GM18498 (cell line): ENCODE data around the gene ANKRD28.
A peak's percentile ranks its signal among the peaks of the same experiment; 100 is the strongest.

Experiments
- ATAC-seq: cut with Tn5 transposase; IDR thresholded peaks from one replicate; pipeline ENCODE4 v1.9.1; 2021; ENCODE audit warnings: mild to moderate bottlenecking, moderate library complexity; ENCODE audit not compliant: unreplicated experiment

The ANKRD28 gene

GRCh38 chr3:15804553-15805095, 6.8 kb upstream of the ANKRD28 start:
- ATAC-seq, result peak; percentile 57

- no peak for ATAC-seq
These were observed 6.1 kb upstream of the ANKRD28 start for GRCh38 chr3:15803921-15804320.

GRCh38 chr3:15801298-15801697, 3.5 kb upstream of the ANKRD28 start:
- ATAC-seq, result no peak

DNA sequence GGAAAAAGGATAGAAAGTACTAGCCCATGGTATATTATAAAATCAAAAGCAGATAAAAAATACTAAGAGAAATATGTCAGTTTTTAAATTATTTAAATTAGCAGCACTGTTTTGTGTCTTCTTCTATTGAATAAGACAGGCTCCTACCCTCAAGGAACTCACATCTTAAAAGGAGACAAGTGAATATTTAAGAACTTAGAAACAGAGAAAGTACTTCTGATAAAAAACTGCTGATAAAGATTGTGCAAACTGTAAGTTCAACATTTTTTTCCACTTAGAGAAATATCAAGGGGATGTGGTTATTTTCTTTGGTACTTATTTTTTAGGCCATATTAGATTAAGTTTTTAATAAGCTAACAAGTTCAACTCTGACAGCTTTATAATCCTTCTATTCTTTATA, 3.0 kb upstream of the ANKRD28 start:
- ATAC-seq, result no peak

GRCh38 chr3:15800327-15800726, 2.5 kb upstream of the ANKRD28 start:
- ATAC-seq, result no peak

DNA sequence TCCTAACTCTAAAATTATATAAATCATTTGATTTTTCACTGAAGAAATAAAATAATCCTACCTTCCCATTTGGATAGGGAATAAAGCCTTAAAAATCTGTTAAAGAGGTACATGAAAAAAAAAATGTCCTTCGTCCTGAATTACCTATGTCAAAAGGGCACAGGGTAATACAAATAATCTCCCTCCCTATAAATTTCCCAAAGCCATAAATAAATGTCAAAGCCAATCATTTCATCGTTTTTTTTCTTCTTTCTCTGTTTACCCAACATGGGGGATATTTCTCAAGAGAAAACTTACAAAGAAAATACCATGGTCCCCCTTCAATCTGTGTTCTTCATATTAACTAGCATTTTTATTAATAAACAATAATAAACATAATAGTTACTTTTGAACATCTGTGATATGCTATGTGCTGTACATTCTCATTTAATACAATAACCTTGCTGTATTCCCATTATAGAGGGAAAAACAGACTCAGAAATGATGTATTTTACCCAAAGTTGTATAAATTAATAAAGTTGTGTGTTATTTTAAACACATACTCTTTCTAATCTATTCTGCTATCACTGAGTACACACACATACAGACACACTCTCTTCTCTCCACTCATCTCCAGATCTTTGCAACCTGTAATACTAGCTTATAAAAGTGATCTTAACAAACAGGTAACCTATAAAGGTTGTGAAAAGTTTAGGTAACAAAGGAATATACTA, 910 bp upstream of the ANKRD28 start:
- ATAC-seq, result no peak

- peak; percentile 34 for ATAC-seq
These were observed 773 bp downstream of the ANKRD28 start for GRCh38 chr3:15796771-15797641.

DNA sequence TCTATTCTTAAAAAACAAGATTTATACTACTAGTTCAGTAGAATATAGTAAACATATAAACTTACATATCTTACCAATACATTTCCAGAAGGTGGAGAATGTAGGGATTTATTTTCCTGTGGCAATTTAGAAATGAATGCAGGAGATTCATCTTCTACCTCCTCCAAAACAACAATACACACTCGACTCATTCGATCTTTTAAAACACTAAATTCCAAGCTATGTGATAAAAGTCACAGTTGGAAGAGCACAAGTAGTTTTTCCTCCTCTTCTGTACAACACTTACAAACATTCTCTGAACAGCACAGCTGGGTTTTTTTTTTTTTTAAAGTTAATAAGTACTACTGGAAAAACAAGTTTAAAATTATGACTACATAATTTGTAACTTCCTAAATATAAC, 1.4 kb downstream of the ANKRD28 start:
- no peak for ATAC-seq

- ATAC-seq, result peak; percentile 30
These were observed 2.0 kb downstream of the ANKRD28 start for GRCh38 chr3:15795651-15796308.

- no peak for ATAC-seq
These were observed 2.7 kb downstream of the ANKRD28 start for GRCh38 chr3:15794842-15795650.

DNA sequence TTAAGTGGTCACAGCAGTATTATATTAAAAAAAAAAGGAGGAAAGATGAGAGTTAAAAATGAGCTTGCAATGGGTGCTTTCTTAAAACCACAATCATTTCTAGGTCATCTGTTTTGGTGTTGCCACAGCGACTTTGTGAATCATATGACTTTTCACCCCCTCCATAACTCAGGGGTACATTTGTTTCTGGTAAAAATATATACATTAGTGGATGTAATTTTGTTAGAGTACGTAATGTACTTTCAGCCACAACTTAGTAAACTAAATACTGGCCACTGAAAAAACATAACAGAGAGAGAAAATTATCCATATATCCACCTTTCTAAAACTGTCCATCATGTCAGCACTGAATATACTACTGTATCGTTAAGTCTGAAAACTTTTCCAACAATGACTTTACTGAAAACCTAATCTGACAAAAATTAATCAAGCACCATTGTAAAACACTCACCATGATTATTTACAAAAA, 3.4 kb downstream of the ANKRD28 start:
- peak; percentile 46 for ATAC-seq

GRCh38 chr3:15791525-15791924, 6.3 kb downstream of the ANKRD28 start:
- no peak for ATAC-seq

DNA sequence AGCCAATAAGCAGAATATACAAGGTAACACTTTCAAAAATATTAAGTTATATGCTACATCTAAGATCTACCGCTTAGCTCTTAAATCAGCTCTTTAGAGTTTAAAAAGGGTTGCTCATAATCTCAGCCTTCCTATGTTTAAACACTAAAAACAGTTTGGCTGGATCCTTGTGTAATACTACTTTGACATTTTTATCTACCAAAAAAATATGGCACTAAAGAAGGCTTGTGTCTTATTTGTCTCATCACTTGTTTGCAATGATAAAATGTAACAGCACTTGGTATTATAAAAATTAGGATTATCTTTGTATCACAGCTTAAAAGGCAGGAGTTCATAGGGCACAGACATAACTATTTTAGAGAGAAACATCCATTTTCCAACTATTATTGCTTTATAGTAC, 9.8 kb downstream of the ANKRD28 start:
- ATAC-seq, result no peak

DNA sequence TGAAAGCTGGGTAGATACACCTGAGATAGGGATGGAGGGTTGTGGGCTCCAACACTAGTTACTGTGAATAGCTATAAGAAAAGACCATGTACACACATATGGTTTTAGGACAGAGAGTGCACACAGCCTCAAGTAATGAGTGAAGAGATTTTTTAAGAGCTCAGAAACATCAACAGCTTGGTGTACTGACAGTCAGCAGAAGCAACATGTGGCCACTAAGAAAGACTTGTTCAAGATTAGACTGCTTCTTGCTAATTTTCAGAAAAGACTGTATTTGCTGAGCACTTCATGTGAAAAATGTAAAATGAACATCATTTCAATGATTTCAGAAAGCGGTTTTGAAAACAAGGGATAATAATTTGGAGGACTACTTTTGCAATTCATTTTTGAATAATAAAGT, 10.3 kb downstream of the ANKRD28 start:
- ATAC-seq, result no peak

DNA sequence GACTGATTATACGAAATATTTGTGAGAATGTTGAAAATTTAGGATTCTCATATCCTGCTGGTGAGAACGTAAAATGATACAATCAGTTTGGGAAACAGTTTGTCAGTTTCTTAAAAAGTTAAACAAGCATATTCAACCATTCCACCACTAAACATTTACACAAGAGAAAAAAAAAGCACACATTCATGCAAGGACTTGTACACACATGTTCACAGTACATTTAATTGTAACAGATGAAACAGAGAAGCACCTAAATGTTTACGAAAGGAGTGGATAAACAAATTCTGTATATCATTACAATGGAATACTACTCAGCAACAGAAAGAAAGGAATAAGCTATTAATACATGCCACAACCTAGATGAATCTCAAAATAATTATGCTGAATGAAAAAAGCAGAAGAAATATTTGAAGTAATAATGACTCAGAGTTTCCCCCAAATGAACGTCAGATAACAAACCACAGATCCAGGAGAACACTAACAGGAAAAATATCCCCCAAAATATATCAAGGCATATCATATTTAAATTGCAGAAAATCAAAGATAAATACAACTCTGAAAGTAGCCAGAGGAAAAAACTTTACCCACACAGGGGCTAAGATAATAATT, 14.3 kb downstream of the ANKRD28 start:
- no peak for ATAC-seq

GRCh38 chr3:15782429-15782828, 15.3 kb downstream of the ANKRD28 start:
- ATAC-seq, result no peak

DNA sequence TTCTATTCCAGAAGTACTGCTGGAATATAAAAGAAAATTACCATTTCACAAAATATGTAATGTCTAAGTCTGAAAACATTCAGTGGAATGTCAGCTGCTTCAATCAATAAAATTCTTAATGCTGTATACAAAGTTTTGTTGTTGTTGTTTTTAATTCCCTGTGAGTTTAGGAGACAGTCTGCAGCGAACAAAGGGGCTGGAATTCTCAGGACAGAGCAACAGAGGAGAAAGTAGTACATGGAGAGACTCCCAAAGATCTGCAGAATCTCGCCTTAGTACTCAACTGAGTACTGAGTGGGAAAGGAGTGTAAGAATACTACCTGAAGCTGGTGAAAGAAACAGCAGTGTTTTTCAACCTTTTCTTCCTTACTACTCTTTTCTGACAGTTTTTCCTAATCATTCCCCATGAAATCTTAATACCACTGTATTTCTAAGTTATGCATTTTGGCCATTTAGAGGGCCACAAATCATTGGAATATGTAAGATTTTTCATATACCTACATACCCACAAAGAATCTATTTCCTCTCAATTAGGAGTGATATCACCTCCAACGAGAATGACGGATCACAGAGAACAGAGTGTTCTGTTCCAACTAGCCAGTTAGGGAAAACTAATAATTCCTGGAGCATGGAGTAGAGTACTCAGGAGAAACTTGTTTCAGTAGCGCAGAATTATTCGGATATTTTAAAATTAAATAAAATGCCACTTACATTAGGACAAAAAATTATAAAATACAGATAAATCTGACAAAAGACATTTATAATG, 16.0 kb downstream of the ANKRD28 start:
- no peak for ATAC-seq

DNA sequence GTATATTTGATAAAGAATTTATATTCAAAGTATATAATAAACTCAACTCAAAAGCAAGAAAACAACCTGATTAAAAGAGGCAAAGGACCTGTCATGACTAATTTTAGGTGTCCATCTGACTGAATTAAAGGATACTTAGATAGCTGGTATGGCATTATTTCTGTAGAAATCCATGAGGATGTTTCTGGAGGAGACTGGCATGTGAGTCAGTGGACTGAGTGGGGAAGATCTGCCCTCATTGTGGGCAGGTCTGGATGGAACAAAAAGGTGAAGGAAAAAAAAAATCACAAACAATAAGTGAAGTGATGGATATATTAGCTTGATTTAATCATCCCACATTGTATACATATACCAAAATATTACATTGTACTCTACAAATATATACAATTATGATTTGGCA, 16.6 kb downstream of the ANKRD28 start:
- no peak for ATAC-seq

DNA sequence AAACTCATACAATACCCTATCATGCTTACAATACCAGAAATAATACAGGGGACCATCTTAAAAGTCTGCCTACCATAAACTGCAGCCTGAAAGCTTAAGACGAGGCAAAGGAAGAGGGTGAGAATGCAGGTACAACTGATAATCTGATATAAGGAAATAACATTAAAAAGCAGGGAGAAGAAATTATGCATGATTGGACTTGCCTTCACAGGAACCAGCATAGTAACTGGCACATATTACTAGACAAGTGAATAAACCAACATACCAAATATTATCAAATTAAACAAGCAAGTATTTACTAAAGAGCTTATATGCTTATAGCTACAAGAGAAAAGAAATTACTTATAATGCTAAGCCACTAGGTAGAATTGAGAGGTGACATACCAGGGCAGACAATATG, 18.7 kb downstream of the ANKRD28 start:
- ATAC-seq, result no peak
